GM12801 (cell line): ENCODE measurements around the gene LDHD.

Experiments
- CTCF ChIP-seq: IDR thresholded peaks from one replicate; pipeline ENCODE4 v1.5.1; 2011; ENCODE audit warnings: control low read depth; ENCODE audit not compliant: insufficient read length; ENCODE audit errors: extremely low read depth

LDHD gene

DNA sequence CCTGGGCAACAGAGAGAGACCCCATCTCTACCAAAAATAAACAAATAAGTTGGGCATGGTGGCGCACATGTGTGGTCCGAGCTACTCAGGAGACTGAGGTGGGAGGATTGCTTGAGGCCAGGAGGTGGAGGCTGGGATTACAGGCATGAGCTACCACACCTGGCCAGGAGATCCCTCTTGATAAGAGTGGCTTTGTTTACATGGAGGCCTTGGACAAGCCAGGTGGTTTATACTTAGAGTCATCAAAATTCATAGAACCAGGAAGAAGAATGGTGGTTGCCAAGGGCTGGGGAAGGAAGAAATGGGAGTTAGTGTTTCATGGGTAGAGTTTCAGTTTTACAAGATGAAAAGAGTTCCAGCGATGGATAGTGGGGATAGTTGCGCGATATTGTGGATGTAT is 22.9 kb upstream of the LDHD start:
- no peak for TF ChIP-seq CTCF

DNA sequence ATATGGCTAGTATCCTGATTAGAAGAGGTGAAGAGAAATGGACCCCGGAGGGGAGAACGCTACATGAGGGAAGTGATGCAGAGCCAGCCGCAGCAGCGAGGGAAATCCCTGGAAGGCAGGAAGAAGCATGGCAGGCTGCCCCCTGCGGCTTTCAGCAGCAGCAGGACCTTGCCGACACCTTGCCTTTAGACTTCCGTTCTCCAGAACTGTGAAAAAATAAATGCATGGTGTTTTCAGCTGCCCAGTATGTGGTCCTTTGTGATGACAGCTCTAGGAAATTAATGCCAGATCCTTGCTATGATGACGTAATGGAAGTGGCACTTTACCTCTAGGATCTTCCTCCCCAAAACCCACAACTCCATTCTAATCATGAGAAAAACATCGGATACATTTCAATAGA is 22.1 kb upstream of the LDHD start:
- no peak for TF ChIP-seq CTCF

- TF ChIP-seq CTCF: no peak
Observed at GRCh38 chr16:75138233-75138632, 21.7 kb upstream of the LDHD start.

DNA sequence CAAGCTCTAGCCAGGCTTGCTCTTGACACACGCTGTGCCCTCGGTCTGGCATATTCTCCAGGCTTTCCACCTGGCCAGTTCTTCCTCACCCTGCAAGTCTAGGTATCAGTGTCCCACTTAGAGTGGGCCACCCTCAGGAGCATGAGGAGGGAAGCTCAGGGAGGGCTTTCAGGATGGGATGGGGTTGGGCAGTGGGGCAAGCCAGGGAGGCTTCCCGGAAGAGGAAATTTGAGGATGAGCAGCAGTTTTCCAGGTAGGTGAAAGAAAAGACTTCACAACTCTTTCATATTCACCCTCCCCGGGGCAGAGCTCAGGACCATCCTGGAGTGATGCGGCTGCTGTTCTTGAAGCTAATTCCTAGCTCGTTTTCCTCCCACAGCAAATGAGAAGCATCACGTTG is 14.5 kb upstream of the LDHD start:
- no peak for TF ChIP-seq CTCF

DNA sequence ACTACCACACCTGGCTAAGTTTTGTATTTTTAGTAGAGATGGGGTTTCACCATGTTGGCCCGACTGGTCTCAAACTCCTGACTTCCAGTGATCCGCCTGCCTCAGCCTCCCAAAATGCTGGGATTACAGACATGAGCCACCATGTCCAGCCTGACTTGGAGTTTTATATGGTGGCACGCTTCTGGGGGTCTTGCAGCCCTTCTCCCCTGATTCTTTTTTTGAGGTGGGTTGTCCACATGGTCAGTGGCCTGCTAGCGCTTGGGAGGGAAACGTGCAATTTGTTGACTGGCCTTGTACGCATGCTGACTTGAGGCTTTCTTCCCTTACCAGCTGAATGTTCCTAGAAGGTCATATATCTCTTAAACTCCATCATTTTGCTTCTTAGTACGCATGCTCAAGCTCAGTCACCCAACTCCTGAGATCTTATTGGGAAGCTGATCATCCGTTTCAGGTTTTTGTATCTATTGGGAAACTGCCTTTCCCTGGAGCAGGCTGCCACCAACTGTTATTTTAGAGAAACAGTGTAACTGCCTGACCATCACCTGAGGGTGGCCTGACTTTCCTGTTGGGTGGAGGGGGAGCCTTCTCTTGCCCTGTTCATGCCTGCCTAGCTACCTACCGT is 13.7 kb upstream of the LDHD start:
- no peak for TF ChIP-seq CTCF

DNA sequence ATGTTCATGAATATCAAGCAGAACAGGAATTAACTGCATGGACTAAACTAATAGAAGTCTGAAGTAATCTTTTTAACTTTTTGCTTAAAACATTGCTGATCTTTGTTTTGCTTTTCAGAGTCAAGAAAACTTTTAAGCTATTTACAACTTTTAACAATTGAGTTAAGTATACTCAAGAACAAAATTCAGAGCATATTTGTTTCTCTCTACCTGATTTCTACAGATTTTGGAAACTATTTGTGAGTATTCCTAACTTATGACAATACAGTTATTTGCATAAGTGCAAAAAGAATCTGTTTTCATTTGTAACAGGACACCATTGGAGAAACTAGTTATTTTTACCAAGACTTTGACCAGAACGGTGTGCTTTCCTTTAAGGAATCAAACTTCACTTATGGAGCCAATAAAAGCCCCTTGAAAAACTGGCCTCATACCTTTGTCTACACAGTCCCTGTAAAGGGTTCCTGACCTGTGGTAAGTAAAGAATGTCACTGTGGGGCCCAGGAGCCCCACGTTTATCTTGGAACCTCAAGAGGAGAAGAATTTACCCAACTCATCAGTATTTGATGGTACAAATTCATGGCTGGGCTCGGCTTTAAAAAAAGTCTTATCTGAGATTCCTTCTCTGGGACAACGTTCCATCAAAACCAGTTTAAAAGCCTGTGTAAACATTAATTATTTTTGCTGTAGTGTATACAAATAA is 11.3 kb upstream of the LDHD start:
- TF ChIP-seq CTCF: no peak

DNA sequence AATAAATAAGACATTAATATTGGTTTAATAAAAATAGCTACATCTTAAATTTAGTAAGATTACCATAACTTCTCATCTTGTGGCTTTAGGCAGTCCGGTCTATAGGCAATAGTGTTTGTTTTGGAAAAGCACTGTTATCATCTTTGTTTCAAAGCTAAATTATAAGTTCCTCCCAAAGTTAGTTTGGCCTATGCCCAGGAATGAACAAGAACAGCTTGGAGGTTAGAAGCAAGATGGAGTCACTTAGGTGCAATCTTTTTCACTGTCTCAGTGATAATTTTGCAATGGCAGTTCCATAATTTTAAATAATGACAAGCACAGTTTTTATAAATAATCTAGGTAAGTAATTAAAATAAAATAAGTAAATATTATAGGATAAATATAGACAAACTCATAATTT is 6.0 kb upstream of the LDHD start:
- TF ChIP-seq CTCF: no peak
